Omental fat pad (tissue), 4 donors: ENCODE results near the gene ACSM6. TPM values are rescaled to one million over a fixed set of nuclear protein-coding genes. Genes with fewer than 3 reads are reported as not detected.

Experiments
- ATAC-seq: fragments of 150-250 bp; one replicate; pipeline ENCODE4 v1.9.1; 2016; ENCODE audit warnings: mild to moderate bottlenecking, moderate library complexity; ENCODE audit not compliant: low FRiP score
- DNase-seq: peaks from one replicate; pipeline ENCODE4 v3.0.0-alpha.2; 2019; ENCODE audit warnings: low spot score
- CTCF ChIP-seq, 3 donors: fragments of 450-650 bp; IDR thresholded peaks; one replicate each; pipeline ENCODE4 v1.5.1; 2016 to 2017; ENCODE audit warnings: antibody characterized with exemption in 3 of 3, mild to moderate bottlenecking in 3 of 3, moderate library complexity in 2 of 3
- total RNA-seq, 4 donors: library from RNA; depleted of rRNA; stranded (reverse); fragments of >200 nt; gene quantifications; one replicate each; pipeline ENCODE4 v1.1.0, GENCODE V29; 2016

ACSM6 gene
- total RNA-seq, 4 donors from 2014 or later = not detected

GRCh38 chr10:95177429-95177828 lies 16.6 kb upstream of the ACSM6 start:
- ATAC-seq (no peak), DNase-seq (no peak)

GRCh38 chr10:95178266-95178665 lies 15.8 kb upstream of the ACSM6 start:
- ATAC-seq (no peak), DNase-seq (no peak)
- no peak for TF ChIP-seq CTCF (IDR thresholded peaks at IDR 0.05)

More at GRCh38 chr10:95177429-95177828, 16.6 kb upstream of the ACSM6 start:
- no peak for TF ChIP-seq CTCF (IDR thresholded peaks at IDR 0.05)

- ATAC-seq (no peak), DNase-seq (no peak)
- TF ChIP-seq CTCF (IDR thresholded peaks at IDR 0.05) = no peak
These were observed 15.2 kb upstream of the ACSM6 start for GRCh38 chr10:95178797-95179196.

- ATAC-seq = no peak
These were observed 12.3 kb upstream of the ACSM6 start for GRCh38 chr10:95181726-95182125.

GRCh38 chr10:95183271-95184230 lies 10.5 kb upstream of the ACSM6 start:
- DNase-seq = peak; percentile 43
- ATAC-seq = peak; percentile 97
- TF ChIP-seq CTCF (IDR thresholded peaks at IDR 0.05) = peak in 1 of 3 donors; percentile 61

More at GRCh38 chr10:95181726-95182125, 12.3 kb upstream of the ACSM6 start:
- DNase-seq = no peak
- TF ChIP-seq CTCF (IDR thresholded peaks at IDR 0.05) = no peak

GRCh38 chr10:95187617-95188016 lies 6.4 kb upstream of the ACSM6 start:
- ATAC-seq (no peak), DNase-seq (no peak)
- no peak for TF ChIP-seq CTCF (IDR thresholded peaks at IDR 0.05)

- TF ChIP-seq CTCF (IDR thresholded peaks at IDR 0.05) = no peak
- DNase-seq (no peak), ATAC-seq (no peak)
These were observed 5.4 kb upstream of the ACSM6 start for GRCh38 chr10:95188593-95188992.
